ENCODE results near the gene G3BP2. TPM values are rescaled to one million over a fixed set of nuclear protein-coding genes. Genes with fewer than 3 reads are reported as not detected.

G3BP2 gene
- total and polyA plus RNA-seq, 9 of the 15 experiments (the other 6 are each of a cell fraction or from before 2014, with no cell fraction given): 25.2 to 222 (median 130) TPM

GRCh38 chr4:75673027-75673958 is at the start of gene G3BP2 (continued):
- no peak for TF ChIP-seq ZNF197 (CRISPR knock-in tag; IDR thresholded peaks at IDR 0.05; ENCODE audit: low read depth)
- TF ChIP-seq L3MBTL2 (IDR thresholded peaks at IDR 0.05): peak; percentile 90
- TF ChIP-seq ZC3H8 (IDR thresholded peaks at IDR 0.05): no peak
- no peak for TF ChIP-seq ZNF699 (CRISPR knock-in tag; IDR thresholded peaks at IDR 0.05; ENCODE audit: insufficient replicate concordance)
- TF ChIP-seq, protein P1, sequence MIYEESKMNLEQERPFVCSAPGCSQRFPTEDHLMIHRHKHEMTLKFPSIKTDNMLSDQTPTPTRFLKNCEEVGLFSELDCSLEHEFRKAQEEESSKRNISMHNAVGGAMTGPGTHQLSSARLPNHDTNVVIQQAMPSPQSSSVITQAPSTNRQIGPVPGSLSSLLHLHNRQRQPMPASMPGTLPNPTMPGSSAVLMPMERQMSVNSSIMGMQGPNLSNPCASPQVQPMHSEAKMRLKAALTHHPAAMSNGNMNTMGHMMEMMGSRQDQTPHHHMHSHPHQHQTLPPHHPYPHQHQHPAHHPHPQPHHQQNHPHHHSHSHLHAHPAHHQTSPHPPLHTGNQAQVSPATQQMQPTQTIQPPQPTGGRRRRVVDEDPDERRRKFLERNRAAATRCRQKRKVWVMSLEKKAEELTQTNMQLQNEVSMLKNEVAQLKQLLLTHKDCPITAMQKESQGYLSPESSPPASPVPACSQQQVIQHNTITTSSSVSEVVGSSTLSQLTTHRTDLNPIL (CRISPR knock-in tag; IDR thresholded peaks at IDR 0.05): no peak
- TF ChIP-seq SMAD3 (CRISPR knock-in tag; conservative IDR thresholded peaks at IDR 0.05): no peak
- TF ChIP-seq ZNF253 (CRISPR knock-in tag; conservative IDR thresholded peaks at IDR 0.05): no peak
- peak; percentile 72 for TF ChIP-seq HNRNPLL (IDR thresholded peaks at IDR 0.05; ENCODE audit: low read depth, low read length, poor library complexity, severe bottlenecking)
- TF ChIP-seq SNIP1 (IDR thresholded peaks at IDR 0.05; ENCODE audit: low read depth): no peak
- TF ChIP-seq ZSCAN29 (IDR thresholded peaks at IDR 0.05): 0 out of 2 replicates have a peak, but pooled peaks have one; percentile 38
- no peak for TF ChIP-seq CBFB (CRISPR knock-in tag; IDR thresholded peaks at IDR 0.05)
- peak; percentile 22; the same call in 1 of the 2 replicates for TF ChIP-seq ESRRA (IDR thresholded peaks at IDR 0.05; ENCODE audit: borderline replicate concordance, low read depth)
- TF ChIP-seq HLTF (IDR thresholded peaks at IDR 0.05): peak; percentile 71; the same call in 1 of the 2 replicates
- TF ChIP-seq CHD1 (IDR thresholded peaks at IDR 0.05; ENCODE audit: low read length): peak; percentile 93
- peak; percentile 89 for TF ChIP-seq GABPB1 (CRISPR knock-in tag; IDR thresholded peaks at IDR 0.05)
- peak; percentile 82 for TF ChIP-seq ATF7 (IDR thresholded peaks at IDR 0.05)
- no peak for TF ChIP-seq ZNF384 (IDR thresholded peaks at IDR 0.05; ENCODE audit: low read depth, low read length)
- TF ChIP-seq ZBTB7A (IDR thresholded peaks at IDR 0.05; ENCODE audit: borderline replicate concordance, control insufficient read depth, low read depth, low read length): no peak
- no peak for TF ChIP-seq HMG20A (CRISPR knock-in tag; conservative IDR thresholded peaks at IDR 0.05)
- no peak; the same call in 1 of the 2 replicates for TF ChIP-seq MTA1 (IDR thresholded peaks at IDR 0.05; ENCODE audit: borderline replicate concordance)
- TF ChIP-seq MYNN (IDR thresholded peaks at IDR 0.05): peak; percentile 95
- TF ChIP-seq MYNN (CRISPR knock-in tag; IDR thresholded peaks at IDR 0.05): no peak
- no peak for TF ChIP-seq ZNF764 (CRISPR knock-in tag; IDR thresholded peaks at IDR 0.05; ENCODE audit: low read depth)
- peak; percentile 56 to 63 for TF ChIP-seq FOXK2 (conservative IDR thresholded peaks at IDR 0.05 in 1 of 2, IDR thresholded peaks at IDR 0.05 in 1 of 2; ENCODE audit: low read depth in 2 of 2)
- TF ChIP-seq SMARCB1 (IDR thresholded peaks at IDR 0.05; ENCODE audit: insufficient read length, low read depth): no peak
- no peak for TF ChIP-seq EHMT2 (IDR thresholded peaks at IDR 0.05)
- peak; percentile 67; the same call in 1 of the 2 replicates for TF ChIP-seq SMARCA5 (IDR thresholded peaks at IDR 0.05)
- no peak for TF ChIP-seq NFIX (CRISPR knock-in tag; IDR thresholded peaks at IDR 0.05; ENCODE audit: low read depth)
- TF ChIP-seq SRF (CRISPR knock-in tag; IDR thresholded peaks at IDR 0.05): no peak
- peak; percentile 97 for TF ChIP-seq RBFOX2 (IDR thresholded peaks at IDR 0.05; ENCODE audit: low read depth, low read length)
- TF ChIP-seq TBL1XR1 (IDR thresholded peaks at IDR 0.05; ENCODE audit: low read length in 2 of 2): no peak
- no peak for TF ChIP-seq RBM15 (IDR thresholded peaks at IDR 0.05; ENCODE audit: insufficient read depth, low read length)

Data from K562 (cell line).